ENCODE data around the gene PSIP1. TPM values are rescaled to one million over a fixed set of nuclear protein-coding genes. Genes with fewer than 3 reads are reported as not detected.

Gene PSIP1
- total RNA-seq, 1 experiment from 2014 or later: 362 TPM

- Histone ChIP-seq H4K20me1 (ENCODE audit: control insufficient read depth, insufficient read depth, insufficient read length) (no peaks in the 10 kb centered on the region), H4K8ac (replicated peaks; ENCODE audit: insufficient read length, low read depth, low read length) (no peak overlapping the region), H3K4me2 (ENCODE audit: insufficient read depth, insufficient read length, low read length) (no peak overlapping the region), H4K5ac (ENCODE audit: insufficient read length, low read depth, low read length) (no peak overlapping the region), H3K79me2 (ENCODE audit: insufficient read depth, low read length) (peaks cover 10% of the 10 kb centered on the region; the same call in 1 of the 2 replicates), H3K9me3 (ENCODE audit: control insufficient read depth, low read depth, low read length) (no peaks in the 10 kb centered on the region), H3K18ac (ENCODE audit: insufficient read length, low read depth, low read length) (no peak overlapping the region), H3K79me1 (ENCODE audit: insufficient read depth, low read depth, low read length, poor library complexity, severe bottlenecking) (peaks cover 8% of the 10 kb centered on the region), H4K91ac (ENCODE audit: insufficient read length, low read depth, low read length) (no peak overlapping the region), H3K4ac (ENCODE audit: low read depth, low read length) (no peak overlapping the region), H2BK120ac (ENCODE audit: low read depth, low read length, poor library complexity, severe bottlenecking) (no peak overlapping the region), H2BK20ac (ENCODE audit: low read depth, low read length, poor library complexity, severe bottlenecking) (no peak overlapping the region), H3K23me2 (ENCODE audit: insufficient read length, low read depth, low read length, poor library complexity, severe bottlenecking) (peaks cover 6% of the 10 kb centered on the region), H2BK5ac (ENCODE audit: insufficient read length, low read length) (no peak overlapping the region), H3T11ph (ENCODE audit: low read length) (no peak overlapping the region), H2BK12ac (ENCODE audit: insufficient read length, low read depth, low read length) (no peak overlapping the region), H2BK15ac (ENCODE audit: low read depth, low read length) (no peak overlapping the region), H3K14ac (ENCODE audit: insufficient read depth, low read length) (no peak overlapping the region), H3K23ac (ENCODE audit: insufficient read length, low read depth, low read length) (no peak overlapping the region), H3K27ac (ENCODE audit: insufficient read length, low read depth, low read length) (no peak overlapping the region), H3K4me1 (ENCODE audit: insufficient read depth, low read length) (no peaks in the 10 kb centered on the region), H3K56ac (ENCODE audit: insufficient read length, low read depth, low read length) (no peak overlapping the region), H2AK5ac (ENCODE audit: insufficient read length, low read length) (no peak overlapping the region), H3K9ac (ENCODE audit: extremely low read depth, insufficient read length, low read length) (no peak overlapping the region), H3K27me3 (ENCODE audit: insufficient read depth, low read length) (no peaks in the 10 kb centered on the region), H2AFZ (ENCODE audit: low read length) (no peak overlapping the region)
- Mint-ChIP-seq H3K27ac (peak overlapping the region in 1 of 3 experiments; percentile 96; a peak in 2 of 7 replicates), H3K4me3 (peak overlapping the region in 1 of 2 experiments; percentile 97; a peak in 3 of 5 replicates), H3K4me1 (peaks cover 26 to 33% of the 10 kb centered on the region in 2 experiments), H3K9me3 (peaks cover 0 to 4% of the 10 kb centered on the region in 2 experiments; a peak in 2 of 5 replicates), H3K27me3 (ENCODE audit: low read depth) (no peaks in the 10 kb centered on the region), H3K36me3 (ENCODE audit: insufficient read depth in 1 of 3, low read depth in 3 of 3) (peaks cover 19 to 23% (median 21%) of the 10 kb centered on the region in 3 experiments)
- WGBS (ENCODE audit: extremely low coverage, insufficient read length, low lambda C conversion rate): no CpG with 5 or more reads among the region's 6 CpGs
- no peak for DNase-seq
- no peak for TF ChIP-seq CTCF (conservative IDR thresholded peaks at IDR 0.05)
Observed at GRCh38 chr9:15421532-15421931, 89.2 kb downstream of the PSIP1 start.
